ENCODE data around the gene OR52E2.

DNA sequence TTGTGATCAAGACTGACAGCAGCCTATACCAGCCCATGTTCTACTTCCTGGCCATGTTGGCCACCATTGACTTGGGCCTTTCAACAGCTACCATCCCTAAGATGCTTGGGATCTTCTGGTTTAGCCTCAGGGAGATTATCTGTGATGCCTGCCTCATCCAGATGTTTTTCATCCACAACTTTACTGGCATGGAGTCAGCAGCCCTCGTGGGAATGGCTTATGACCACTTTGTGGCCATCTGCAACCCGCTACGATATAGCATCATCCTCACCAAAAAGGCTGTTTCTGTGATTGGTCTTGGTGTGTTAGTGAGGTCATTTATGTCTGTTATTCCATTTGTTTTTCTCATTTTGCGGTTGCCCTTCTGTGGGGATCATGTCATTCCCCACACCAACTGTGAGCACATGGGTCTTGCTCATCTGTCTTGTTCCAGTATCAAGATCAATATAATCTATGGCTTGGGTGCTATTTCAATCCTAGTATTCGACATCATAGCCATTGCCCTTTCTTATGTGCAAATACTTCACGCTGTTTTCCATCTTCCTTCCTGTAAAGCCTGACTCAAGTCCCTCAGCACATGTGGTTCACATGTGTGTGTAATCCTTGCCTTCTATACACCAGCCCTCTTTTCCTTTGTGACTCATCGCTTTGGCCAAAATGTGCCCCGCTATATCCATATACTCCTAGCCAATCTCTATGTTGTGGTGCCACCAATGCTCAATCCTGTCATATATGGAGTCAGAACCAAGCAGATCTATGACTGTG is 33.6 kb upstream of the OR52E2 start:
- TF ChIP-seq CTCF (IDR thresholded peaks at IDR 0.05; ENCODE audit: low read depth, low read length, poor library complexity, severe bottlenecking), result no peak
- no peak for TF ChIP-seq EZH2phosphoT487 (IDR thresholded peaks at IDR 0.05; ENCODE audit: borderline replicate concordance, low read length)
